HepG2 (cell line): ENCODE results near the gene SCYL1. TPM values are rescaled to one million over a fixed set of nuclear protein-coding genes. Genes with fewer than 3 reads are reported as not detected.

Source experiments
- ATM ChIP-seq: fragments of 450-650 bp; IDR thresholded peaks from 2 replicates; pipeline ENCODE4 v1.7.1; 2017; ENCODE audit warnings: mild to moderate bottlenecking, borderline replicate concordance
- BCL6 ChIP-seq: IDR thresholded peaks from 2 replicates; pipeline ENCODE4 v1.6.1; 2016; ENCODE audit warnings: missing genetic modification reagents, missing compliant biosample characterization
- CBX5 ChIP-seq: sonication (generic); formaldehyde crosslinking; IDR thresholded peaks from 2 replicates; pipeline ENCODE4 v1.4.0; 2020; ENCODE audit warnings: missing genetic modification reagents, borderline replicate concordance
- MEIS1 ChIP-seq: sonication (generic); formaldehyde crosslinking; IDR thresholded peaks from 2 replicates; pipeline ENCODE4 v1.9.0; 2021; ENCODE audit warnings: mild to moderate bottlenecking, missing genetic modification reagents, moderate library complexity, borderline replicate concordance
- NFKBIZ ChIP-seq: IDR thresholded peaks from 2 replicates; pipeline ENCODE4 v1.6.1; 2018; ENCODE audit warnings: missing genetic modification reagents, missing compliant biosample characterization
- TBX3 ChIP-seq: fragments of 450-650 bp; IDR thresholded peaks from 2 replicates; pipeline ENCODE4 v1.6.1; 2017; ENCODE audit warnings: antibody characterized with exemption, mild to moderate bottlenecking, inconsistent platforms, borderline replicate concordance
- ZBTB1 ChIP-seq: sonication (generic); formaldehyde crosslinking; IDR thresholded peaks from 2 replicates; pipeline ENCODE4 v1.4.0; 2020; ENCODE audit warnings: missing genetic modification reagents, borderline replicate concordance
- ZFP90 ChIP-seq: sonication (generic); formaldehyde crosslinking; IDR thresholded peaks from 2 replicates; pipeline ENCODE4 v1.8.0; 2022; ENCODE audit warnings: missing genetic modification reagents, mild to moderate bottlenecking, inconsistent platforms, borderline replicate concordance
- ZKSCAN8 ChIP-seq: IDR thresholded peaks from 2 replicates; pipeline ENCODE4 v1.6.1; 2016; ENCODE audit warnings: borderline replicate concordance, missing genetic modification reagents, missing compliant biosample characterization
- ZNF230 ChIP-seq: sonication (generic); formaldehyde crosslinking; IDR thresholded peaks from 2 replicates; pipeline ENCODE4 v1.4.0; 2020; ENCODE audit warnings: mild to moderate bottlenecking, missing genetic modification reagents
- ZNF251 ChIP-seq: sonication (generic); formaldehyde crosslinking; IDR thresholded peaks from 2 replicates; pipeline ENCODE4 v1.9.0; 2021; ENCODE audit warnings: mild to moderate bottlenecking, missing genetic modification reagents
- ZNF446 ChIP-seq: sonication (generic); formaldehyde crosslinking; IDR thresholded peaks from 2 replicates; pipeline ENCODE4 v1.5.0; 2020; ENCODE audit warnings: mild to moderate bottlenecking, missing genetic modification reagents
- polyA plus RNA-seq, 8 experiments: library from polyadenylated mRNA; depleted of rRNA in 3 of 8; stranded (reverse) in 7 of 8; unstranded in 1 of 8; fragments of >200 nt; fragmentation: Illumina TruSeq in 4 of 8; extraction: Trizol in 4 of 8; gene quantifications; 2 replicates each; pipeline versions ENCODE4 v1.2.1 to v1.2.3, GENCODE V29; 2011 to 2016; ENCODE audit warnings: low read depth in 4 of 8, missing spikeins in 1 of 8, mixed read lengths in 1 of 8; ENCODE audit not compliant: insufficient read depth in 1 of 8
- total RNA-seq, 5 experiments: library from RNA; depleted of rRNA; stranded (reverse); fragments of >200 nt; fragmentation: Illumina TruSeq; extraction: Trizol; gene quantifications; 2 replicates each; pipeline ENCODE4 v1.2.3, GENCODE V29; 2016; ENCODE audit warnings: low read depth in 1 of 5
- TF ChIP-seq, protein P1 (sequence below): sonication (generic); formaldehyde crosslinking; IDR thresholded peaks from one replicate; pipeline ENCODE4 v1.5.1; 2020; ENCODE audit warnings: mild to moderate bottlenecking, missing genetic modification reagents; ENCODE audit errors: not compliant biosample characterization
- TF ChIP-seq, protein P2 (sequence below): sonication (generic); formaldehyde crosslinking; IDR thresholded peaks from 2 replicates; pipeline ENCODE4 v1.5.1; 2020; ENCODE audit warnings: missing genetic modification reagents, mild to moderate bottlenecking, borderline replicate concordance
- TF ChIP-seq, protein P3 (sequence below): sonication (generic); formaldehyde crosslinking; IDR thresholded peaks from 2 replicates; pipeline ENCODE4 v1.5.0; 2020; ENCODE audit warnings: missing genetic modification reagents
- TF ChIP-seq, protein P4 (sequence below): sonication (generic); formaldehyde crosslinking; IDR thresholded peaks from 2 replicates; pipeline ENCODE4 v1.4.0; 2020; ENCODE audit warnings: mild to moderate bottlenecking, missing genetic modification reagents

SCYL1 gene
- total and polyA plus RNA-seq, 2 of the 13 experiments (the other 11 are each of a cell fraction or from before 2014, with no cell fraction given) = 65.9 to 103 TPM

DNA sequence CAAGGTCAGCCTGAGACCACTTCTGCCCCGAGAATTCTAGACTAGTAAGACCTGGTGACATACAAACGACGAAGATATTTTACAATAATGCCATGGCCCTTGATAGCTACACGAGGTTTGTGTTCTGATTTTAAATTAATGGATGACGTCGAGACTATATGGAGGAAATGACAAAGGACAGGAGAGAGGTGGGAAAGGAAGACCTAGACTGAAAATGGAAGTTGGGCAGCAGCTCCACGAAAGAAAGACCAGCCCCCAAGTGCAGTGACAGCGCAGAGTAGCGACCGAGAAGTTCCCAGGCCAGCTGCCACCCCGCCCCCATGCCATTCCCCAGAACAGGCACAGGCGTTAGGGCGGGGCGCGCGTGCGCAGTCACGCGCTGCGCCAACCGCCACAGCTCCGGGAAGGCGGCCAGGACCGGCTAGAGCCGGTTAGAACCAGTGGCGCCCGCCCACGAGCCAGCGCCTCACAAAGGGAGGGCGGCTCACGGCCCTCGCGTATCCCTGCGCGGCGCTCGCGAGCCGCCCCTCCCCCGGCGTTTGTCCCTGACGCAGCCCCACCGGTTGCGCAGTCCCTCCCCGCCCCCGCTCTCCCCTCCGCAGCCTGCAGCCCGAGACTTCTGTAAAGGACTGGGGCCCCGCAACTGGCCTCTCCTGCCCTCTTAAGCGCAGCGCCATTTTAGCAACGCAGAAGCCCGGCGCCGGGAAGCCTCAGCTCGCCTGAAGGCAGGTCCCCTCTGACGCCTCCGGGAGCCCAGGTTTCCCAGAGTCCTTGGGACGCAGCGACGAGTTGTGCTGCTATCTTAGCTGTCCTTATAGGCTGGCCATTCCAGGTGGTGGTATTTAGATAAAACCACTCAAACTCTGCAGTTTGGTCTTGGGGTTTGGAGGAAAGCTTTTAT is 27.5 kb upstream of the SCYL1 start (continued):
- TF ChIP-seq, protein P1, sequence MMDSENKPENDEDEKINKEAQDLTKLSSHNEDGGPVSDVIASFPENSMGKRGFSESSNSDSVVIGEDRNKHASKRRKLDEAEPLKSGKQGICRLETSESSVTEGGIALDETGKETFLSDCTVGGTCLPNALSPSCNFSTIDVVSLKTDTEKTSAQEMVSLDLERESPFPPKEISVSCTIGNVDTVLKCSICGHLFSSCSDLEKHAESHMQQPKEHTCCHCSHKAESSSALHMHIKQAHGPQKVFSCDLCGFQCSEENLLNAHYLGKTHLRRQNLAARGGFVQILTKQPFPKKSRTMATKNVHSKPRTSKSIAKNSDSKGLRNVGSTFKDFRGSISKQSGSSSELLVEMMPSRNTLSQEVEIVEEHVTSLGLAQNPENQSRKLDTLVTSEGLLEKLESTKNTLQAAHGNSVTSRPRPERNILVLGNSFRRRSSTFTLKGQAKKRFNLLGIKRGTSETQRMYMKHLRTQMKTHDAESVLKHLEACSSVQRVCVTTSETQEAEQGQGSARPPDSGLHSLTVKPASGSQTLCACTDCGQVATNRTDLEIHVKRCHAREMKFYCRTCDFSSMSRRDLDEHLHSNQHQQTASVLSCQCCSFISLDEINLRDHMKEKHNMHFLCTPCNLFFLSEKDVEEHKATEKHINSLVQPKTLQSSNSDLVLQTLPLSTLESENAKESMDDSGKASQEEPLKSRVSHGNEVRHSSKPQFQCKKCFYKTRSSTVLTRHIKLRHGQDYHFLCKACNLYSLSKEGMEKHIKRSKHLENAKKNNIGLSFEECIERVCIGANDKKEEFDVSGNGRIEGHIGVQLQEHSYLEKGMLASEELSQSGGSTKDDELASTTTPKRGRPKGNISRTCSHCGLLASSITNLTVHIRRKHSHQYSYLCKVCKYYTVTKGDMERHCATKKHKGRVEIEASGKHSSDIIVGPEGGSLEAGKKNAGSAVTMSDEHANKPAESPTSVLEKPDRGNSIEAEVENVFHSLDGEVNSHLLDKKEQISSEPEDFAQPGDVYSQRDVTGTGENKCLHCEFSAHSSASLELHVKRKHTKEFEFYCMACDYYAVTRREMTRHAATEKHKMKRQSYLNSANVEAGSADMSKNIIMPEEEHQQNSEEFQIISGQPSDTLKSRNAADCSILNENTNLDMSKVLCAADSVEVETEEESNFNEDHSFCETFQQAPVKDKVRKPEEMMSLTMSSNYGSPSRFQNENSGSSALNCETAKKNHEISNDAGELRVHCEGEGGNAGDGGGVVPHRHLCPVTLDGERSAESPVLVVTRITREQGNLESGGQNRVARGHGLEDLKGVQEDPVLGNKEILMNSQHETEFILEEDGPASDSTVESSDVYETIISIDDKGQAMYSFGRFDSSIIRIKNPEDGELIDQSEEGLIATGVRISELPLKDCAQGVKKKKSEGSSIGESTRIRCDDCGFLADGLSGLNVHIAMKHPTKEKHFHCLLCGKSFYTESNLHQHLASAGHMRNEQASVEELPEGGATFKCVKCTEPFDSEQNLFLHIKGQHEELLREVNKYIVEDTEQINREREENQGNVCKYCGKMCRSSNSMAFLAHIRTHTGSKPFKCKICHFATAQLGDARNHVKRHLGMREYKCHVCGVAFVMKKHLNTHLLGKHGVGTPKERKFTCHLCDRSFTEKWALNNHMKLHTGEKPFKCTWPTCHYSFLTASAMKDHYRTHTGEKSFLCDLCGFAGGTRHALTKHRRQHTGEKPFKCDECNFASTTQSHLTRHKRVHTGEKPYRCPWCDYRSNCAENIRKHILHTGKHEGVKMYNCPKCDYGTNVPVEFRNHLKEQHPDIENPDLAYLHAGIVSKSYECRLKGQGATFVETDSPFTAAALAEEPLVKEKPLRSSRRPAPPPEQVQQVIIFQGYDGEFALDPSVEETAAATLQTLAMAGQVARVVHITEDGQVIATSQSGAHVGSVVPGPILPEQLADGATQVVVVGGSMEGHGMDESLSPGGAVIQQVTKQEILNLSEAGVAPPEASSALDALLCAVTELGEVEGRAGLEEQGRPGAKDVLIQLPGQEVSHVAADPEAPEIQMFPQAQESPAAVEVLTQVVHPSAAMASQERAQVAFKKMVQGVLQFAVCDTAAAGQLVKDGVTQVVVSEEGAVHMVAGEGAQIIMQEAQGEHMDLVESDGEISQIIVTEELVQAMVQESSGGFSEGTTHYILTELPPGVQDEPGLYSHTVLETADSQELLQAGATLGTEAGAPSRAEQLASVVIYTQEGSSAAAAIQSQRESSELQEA (CRISPR knock-in tag) = peak; percentile 69
- TF ChIP-seq BCL6 (CRISPR knock-in tag) (peak; percentile 80), ZNF230 (peak; percentile 69; the same call in 1 of the 2 replicates), ZKSCAN8 (CRISPR knock-in tag) (peak; percentile 37; the same call in 1 of the 2 replicates), MEIS1 (CRISPR knock-in tag) (peak; percentile 81; the same call in 1 of the 2 replicates), CBX5 (peak; percentile 91; the same call in 1 of the 2 replicates), ZNF446 (CRISPR knock-in tag) (peak; percentile 48; the same call in 1 of the 2 replicates), ZBTB1 (CRISPR knock-in tag) (peak; percentile 86; the same call in 1 of the 2 replicates), ZFP90 (CRISPR knock-in tag) (peak; percentile 32; the same call in 1 of the 2 replicates), NFKBIZ (CRISPR knock-in tag) (0 out of 2 replicates have a peak, but pooled peaks have one; percentile 62), TBX3 (peak; percentile 45; the same call in 1 of the 2 replicates), ZNF251 (CRISPR knock-in tag) (no peak), ATM (no peak)
- TF ChIP-seq, protein P2, sequence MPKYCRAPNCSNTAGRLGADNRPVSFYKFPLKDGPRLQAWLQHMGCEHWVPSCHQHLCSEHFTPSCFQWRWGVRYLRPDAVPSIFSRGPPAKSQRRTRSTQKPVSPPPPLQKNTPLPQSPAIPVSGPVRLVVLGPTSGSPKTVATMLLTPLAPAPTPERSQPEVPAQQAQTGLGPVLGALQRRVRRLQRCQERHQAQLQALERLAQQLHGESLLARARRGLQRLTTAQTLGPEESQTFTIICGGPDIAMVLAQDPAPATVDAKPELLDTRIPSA (CRISPR knock-in tag) = 0 out of 2 replicates have a peak, but pooled peaks have one; percentile 11
- TF ChIP-seq, protein P3, sequence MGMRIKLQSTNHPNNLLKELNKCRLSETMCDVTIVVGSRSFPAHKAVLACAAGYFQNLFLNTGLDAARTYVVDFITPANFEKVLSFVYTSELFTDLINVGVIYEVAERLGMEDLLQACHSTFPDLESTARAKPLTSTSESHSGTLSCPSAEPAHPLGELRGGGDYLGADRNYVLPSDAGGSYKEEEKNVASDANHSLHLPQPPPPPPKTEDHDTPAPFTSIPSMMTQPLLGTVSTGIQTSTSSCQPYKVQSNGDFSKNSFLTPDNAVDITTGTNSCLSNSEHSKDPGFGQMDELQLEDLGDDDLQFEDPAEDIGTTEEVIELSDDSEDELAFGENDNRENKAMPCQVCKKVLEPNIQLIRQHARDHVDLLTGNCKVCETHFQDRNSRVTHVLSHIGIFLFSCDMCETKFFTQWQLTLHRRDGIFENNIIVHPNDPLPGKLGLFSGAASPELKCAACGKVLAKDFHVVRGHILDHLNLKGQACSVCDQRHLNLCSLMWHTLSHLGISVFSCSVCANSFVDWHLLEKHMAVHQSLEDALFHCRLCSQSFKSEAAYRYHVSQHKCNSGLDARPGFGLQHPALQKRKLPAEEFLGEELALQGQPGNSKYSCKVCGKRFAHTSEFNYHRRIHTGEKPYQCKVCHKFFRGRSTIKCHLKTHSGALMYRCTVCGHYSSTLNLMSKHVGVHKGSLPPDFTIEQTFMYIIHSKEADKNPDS (CRISPR knock-in tag) = peak; percentile 88
- TF ChIP-seq, protein P4, sequence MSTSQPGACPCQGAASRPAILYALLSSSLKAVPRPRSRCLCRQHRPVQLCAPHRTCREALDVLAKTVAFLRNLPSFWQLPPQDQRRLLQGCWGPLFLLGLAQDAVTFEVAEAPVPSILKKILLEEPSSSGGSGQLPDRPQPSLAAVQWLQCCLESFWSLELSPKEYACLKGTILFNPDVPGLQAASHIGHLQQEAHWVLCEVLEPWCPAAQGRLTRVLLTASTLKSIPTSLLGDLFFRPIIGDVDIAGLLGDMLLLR (CRISPR knock-in tag) = peak; percentile 31; the same call in 1 of the 2 replicates
